NOMO-1 treated with dmso at 0.1 percent for 144 hours (cell line): Measurements from ENCODE around the gene AGFG1.
"Not testable (repeated sequence)": the region's sequence is repeated elsewhere in the genome, so short reads cannot be mapped to it uniquely, and the experiment has no call there.

Experiments used
- DNase-seq: peaks from one replicate; lab custom pipeline; 2025; ENCODE audit not compliant: unreplicated experiment; lab: John Stamatoyannopoulos, UW

The AGFG1 gene

DNA sequence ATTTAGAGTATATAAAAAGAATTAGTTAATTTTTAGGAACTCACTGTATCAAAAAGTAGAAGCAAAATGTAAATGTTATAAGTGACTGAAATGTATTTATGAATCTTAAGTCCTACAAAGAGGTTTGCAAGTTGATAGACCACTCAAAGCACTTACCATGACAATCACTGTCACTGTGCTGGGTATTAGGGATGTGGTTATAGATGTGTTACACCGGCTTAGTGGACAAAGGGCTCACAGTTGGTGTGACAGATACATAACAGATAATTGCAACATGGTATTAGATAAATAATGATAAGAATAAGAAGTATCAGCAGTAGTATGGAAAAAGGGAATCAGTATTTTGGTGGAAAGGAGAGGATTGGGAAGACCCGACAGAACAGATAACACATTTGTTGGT is 21.6 kb downstream of the AGFG1 start:
- no peak for DNase-seq

GRCh38 chr2:227497158-227497557 is 25.2 kb downstream of the AGFG1 start:
- no peak for DNase-seq

DNA sequence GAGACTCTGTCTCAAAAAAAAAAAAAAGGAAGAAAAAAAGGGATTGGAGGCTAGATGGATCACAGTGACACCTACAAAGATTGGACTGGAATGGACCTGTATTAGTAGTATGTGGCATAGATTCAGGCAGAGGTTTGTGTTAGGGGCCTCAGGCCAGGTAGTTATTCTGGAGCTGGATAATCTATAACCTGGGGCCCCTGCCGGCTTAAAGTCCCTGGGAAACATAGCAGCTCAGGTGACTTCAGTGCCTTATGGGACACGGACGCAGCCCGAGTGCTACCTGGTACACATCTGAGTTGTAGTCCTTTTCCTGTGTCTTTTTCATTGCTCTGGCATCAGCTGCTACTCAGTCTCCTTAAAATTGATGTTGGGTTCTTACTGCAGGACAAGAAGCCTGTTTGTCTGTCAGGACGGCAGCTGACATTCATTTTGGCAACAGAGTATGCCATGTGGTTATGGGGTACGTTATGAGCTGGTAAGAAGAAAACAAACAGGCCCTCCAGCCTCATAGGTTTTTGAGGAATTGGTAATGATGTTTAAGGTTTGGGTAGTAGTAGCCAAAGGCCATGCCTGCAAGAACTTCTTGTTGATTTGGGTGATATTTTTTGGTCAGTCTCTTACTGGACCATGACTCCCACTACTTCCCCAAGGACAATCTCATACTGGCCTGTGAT is 27.8 kb downstream of the AGFG1 start:
- no peak for DNase-seq

- DNase-seq: no peak
Observed at GRCh38 chr2:227500301-227500630, 28.3 kb downstream of the AGFG1 start.

DNA sequence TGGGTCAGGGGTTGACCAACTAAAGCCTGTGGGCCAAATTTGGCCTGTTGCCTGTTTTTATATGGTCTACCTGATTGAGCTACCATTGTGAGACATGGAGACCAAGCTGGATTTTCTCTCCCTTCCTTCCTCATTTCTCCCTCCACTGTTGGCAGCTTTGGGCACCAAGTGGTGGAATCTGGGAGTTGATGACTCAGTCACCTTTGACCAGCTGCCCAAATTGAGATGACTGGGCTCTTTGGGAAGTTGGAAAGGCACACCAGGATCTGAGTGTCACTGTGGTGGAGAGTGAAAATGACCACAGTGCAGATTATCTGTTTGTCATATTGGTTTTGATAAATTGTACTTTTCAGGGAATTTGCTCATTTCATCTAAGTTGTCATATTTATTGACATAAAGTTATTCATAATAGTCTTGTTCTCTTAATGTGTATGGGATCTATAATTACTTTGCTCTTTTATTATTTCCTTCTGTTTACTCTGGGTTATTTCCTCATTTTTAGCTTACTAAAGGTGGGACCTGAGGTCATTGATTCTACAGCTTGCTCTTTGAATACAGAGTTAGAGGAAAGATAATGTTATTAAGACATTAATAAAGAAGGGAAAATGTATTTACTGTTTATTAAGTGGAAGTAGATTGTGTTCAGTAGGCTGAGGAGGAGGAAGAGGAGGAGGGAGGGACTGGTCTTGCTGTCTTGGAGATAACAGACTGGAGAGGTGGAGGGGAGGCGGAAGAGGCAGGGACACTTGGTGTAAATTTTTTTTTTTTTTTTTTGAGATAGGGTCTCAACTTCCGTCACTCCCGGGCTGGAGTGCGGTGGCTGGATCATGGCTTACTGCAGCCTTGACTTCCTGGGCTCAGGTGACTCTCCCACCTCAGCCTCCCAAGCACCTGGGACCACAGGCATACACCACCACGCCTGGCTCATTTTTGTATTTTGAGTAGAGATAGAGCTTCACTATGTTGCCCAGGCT is 31.8 kb downstream of the AGFG1 start:
- DNase-seq: no peak

DNA sequence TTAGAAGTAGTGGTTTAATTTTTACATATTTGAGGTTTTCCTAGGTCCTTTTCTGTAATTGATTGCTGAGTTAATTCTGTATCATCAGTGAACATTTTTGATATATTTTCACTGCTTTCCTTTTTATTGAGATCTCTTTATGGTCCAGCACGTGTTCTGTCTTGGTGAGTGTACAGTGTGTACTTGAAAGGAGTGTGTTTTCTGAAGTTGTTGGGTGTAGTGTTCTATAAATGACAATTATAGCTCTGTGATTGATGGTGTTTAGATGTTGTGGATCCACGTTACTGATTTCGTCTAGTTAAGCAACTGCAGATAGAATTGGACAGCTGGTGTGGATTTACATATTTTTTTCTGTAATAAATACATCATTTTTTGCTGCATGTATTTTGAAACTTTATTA is 32.7 kb downstream of the AGFG1 start:
- no peak for DNase-seq

DNA sequence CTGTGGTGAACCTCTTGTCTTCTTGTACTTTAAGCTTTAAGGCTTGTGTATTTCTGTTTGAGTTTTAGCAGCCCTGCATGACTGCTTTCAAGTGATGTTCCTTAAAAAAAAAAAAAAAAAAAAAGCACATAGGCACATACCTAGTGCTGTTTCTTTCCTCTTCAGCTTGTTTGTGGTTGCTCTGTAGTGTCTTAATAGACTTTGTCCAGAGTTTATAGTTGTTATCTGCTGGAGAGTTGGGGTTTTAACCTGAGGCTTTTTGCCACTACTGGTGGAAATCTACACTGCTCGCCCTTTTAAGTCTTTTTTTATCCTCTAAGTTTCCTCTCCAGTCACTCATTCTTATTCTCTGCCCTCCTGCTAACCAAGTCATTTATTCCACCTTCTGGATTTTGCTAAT is 34.5 kb downstream of the AGFG1 start:
- no peak for DNase-seq

- no peak for DNase-seq
Observed at GRCh38 chr2:227507963-227508362, 36.0 kb downstream of the AGFG1 start.

- DNase-seq: no peak
Observed at GRCh38 chr2:227509076-227509475, 37.1 kb downstream of the AGFG1 start.

- DNase-seq: no peak
Observed at GRCh38 chr2:227509824-227510619, 38.1 kb downstream of the AGFG1 start.

- DNase-seq: no peak
Observed at GRCh38 chr2:227510620-227510958, 38.6 kb downstream of the AGFG1 start.

GRCh38 chr2:227511239-227511930 is 39.4 kb downstream of the AGFG1 start:
- no peak for DNase-seq

GRCh38 chr2:227511955-227512354 is 40.0 kb downstream of the AGFG1 start:
- no peak for DNase-seq

GRCh38 chr2:227513113-227513512 is 41.2 kb downstream of the AGFG1 start:
- DNase-seq: no peak

GRCh38 chr2:227515742-227516141 is 43.8 kb downstream of the AGFG1 start:
- DNase-seq: no peak

GRCh38 chr2:227517724-227518123 is 45.8 kb downstream of the AGFG1 start:
- no peak for DNase-seq

DNA sequence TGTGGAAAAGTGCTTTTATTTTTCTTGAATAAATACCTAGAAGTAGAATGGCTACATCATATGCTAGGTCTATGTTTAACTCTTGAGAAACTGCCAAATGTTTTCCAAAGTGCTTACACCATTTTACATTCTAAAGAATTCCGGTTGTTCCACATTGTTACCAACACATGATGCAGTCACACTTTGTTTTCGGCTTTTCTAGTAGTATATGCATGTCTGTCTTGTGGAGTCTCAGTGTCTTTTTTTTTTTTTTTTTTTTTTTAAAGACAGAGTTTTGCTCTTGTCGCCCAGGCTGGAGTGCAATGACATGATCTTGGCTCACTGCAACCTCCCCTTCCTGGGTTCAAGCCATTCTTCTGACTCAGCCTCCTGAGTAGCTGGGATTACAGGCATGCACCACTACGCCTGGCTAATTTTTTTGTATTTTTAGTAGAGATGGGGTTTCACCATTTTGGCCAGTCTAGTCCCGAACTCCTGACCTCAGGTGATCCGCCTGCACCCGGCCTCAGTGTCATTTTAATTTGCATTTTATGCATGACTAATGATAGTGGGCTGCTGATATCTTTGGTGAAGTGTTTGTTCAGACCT is 46.4 kb downstream of the AGFG1 start:
- DNase-seq: not testable (repeated sequence)

- DNase-seq: not testable (repeated sequence)
Observed at GRCh38 chr2:227521178-227521577, 49.2 kb downstream of the AGFG1 start.

GRCh38 chr2:227524665-227525064 is 52.7 kb downstream of the AGFG1 start:
- no peak for DNase-seq

- no peak for DNase-seq
Observed at GRCh38 chr2:227527351-227527750, 55.4 kb downstream of the AGFG1 start.

DNA sequence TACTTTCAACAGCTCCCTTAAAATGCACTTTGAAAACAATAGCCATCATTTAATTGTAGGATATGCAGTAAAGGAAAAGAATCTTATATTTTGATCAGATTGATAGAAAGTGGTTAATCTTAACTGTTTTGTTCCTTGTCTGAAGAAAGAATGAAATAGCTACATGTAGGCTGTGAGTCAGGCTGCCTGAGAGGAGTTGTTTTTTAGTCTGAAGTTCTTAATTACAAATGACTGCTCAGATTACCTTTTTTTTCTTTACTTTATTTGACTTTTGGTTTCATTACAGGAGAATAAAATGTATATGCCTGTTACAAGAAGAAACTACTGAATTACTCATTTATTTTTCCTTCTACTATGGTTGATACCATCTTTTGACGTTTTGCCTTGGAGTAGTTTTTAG is 56.8 kb downstream of the AGFG1 start:
- no peak for DNase-seq
